Prostate gland (tissue), 2 donors: Measurements from ENCODE around the gene LRSAM1. TPM values are rescaled to one million over a fixed set of nuclear protein-coding genes. Genes with fewer than 3 reads are reported as not detected.

ENCODE experiments used
- DNase-seq: peaks from one replicate; pipeline ENCODE4 v3.0.0-alpha.2; 2019; ENCODE audit warnings: low spot score
- H3K27ac ChIP-seq, 2 donors: fragments of 200-600 bp; sonication (generic); 2 replicates each; pipeline ENCODE4 v1.5.1; 2017 to 2019
- H3K27me3 ChIP-seq: fragments of 200-600 bp; sonication (generic); replicated peaks from 2 replicates; pipeline ENCODE4 v1.5.1; 2019; ENCODE audit not compliant: insufficient read depth
- H3K36me3 ChIP-seq, 2 donors: fragments of 200-600 bp; sonication (generic); 1 replicate in 1 of 2; 2 replicates in 1 of 2; pipeline versions ENCODE4 v1.5.1 to v1.8.1; 2017 to 2019
- H3K4me1 ChIP-seq: fragments of 200-600 bp; sonication (generic); replicated peaks from 2 replicates; pipeline ENCODE4 v1.5.1; 2019
- H3K4me3 ChIP-seq, 2 donors: fragments of 200-600 bp; sonication (generic); 2 replicates each; pipeline ENCODE4 v1.5.1; 2017 to 2019
- H3K9me3 ChIP-seq: fragments of 200-600 bp; sonication (generic); 2 replicates; pipeline ENCODE4 v1.5.1; 2017
- CTCF ChIP-seq, 4 experiments: fragments of 200-600 bp in 2 of 4; fragments of 450-650 bp in 2 of 4; sonication (generic) in 2 of 4; IDR thresholded peaks; 1 replicate in 3 of 4; 2 replicates in 1 of 4; pipeline ENCODE4 v1.5.1; 2016 to 2019; ENCODE audit warnings: antibody characterized with exemption in 4 of 4, mild to moderate bottlenecking in 2 of 4, moderate library complexity in 2 of 4
- POLR2A ChIP-seq: fragments of 450-650 bp; IDR thresholded peaks from one replicate; pipeline ENCODE4 v1.6.1; 2016; ENCODE audit warnings: antibody characterized with exemption, mild to moderate bottlenecking
- POLR2AphosphoS5 ChIP-seq: sonication (generic); formaldehyde crosslinking; IDR thresholded peaks from one replicate; pipeline ENCODE4 v1.6.1; 2017; ENCODE audit warnings: antibody characterized with exemption
- WGBS: methylation state at CpG from one replicate; pipeline ENCODE4 v1.1.5; 2018; 5-methylcytosine and 5-hydroxymethylcytosine counted together
- intact Hi-C: fragments of 100-400 bp; cut with DNase I; formaldehyde crosslinking; loops from one replicate; pipeline ENCODE4 v1.14.2; 2022
- total RNA-seq, 2 donors: library from RNA; depleted of rRNA; stranded (reverse); fragments of >200 nt; gene quantifications; one replicate each; pipeline ENCODE4 v1.1.0, GENCODE V29; 2016

LRSAM1 gene
- total RNA-seq, 2 donors from 2014 or later, result 14.8 to 30.5 TPM

GRCh38 chr9:127490535-127491230 lies 39.4 kb downstream of the LRSAM1 start:
- no peaks in the 10 kb centered on the region for H3K9me3 ChIP-seq
- TF ChIP-seq CTCF (IDR thresholded peaks at IDR 0.05) (no peak), POLR2A (no peak), POLR2AphosphoS5 (no peak)
- H3K4me1 ChIP-seq, result peaks cover 9% of the 10 kb centered on the region
- no peak overlapping the region for H3K4me3 ChIP-seq
- WGBS, result 79% methylated on average over 9 of the region's 9 CpGs
- intact Hi-C loops, result no loop called here
- no peak for DNase-seq
- H3K36me3 ChIP-seq, result peaks cover 0 to 7% of the 10 kb centered on the region in 2 donors
- H3K27ac ChIP-seq, result no peak overlapping the region
- H3K27me3 ChIP-seq, result no peaks in the 10 kb centered on the region

GRCh38 chr9:127491516-127491915 lies 40.2 kb downstream of the LRSAM1 start:
- TF ChIP-seq CTCF (IDR thresholded peaks at IDR 0.05) (no peak), POLR2A (no peak), POLR2AphosphoS5 (no peak)
- no peak overlapping the region for H3K27ac ChIP-seq
- H3K9me3 ChIP-seq, result no peaks in the 10 kb centered on the region
- intact Hi-C loops, result no loop called here
- no peaks in the 10 kb centered on the region for H3K27me3 ChIP-seq
- no peaks in the 10 kb centered on the region for H3K36me3 ChIP-seq
- H3K4me1 ChIP-seq, result peaks cover 17% of the 10 kb centered on the region
- H3K4me3 ChIP-seq, result no peak overlapping the region
- 85% methylated on average over 10 of the region's 10 CpGs for WGBS
- no peak for DNase-seq

GRCh38 chr9:127492616-127493015 lies 41.3 kb downstream of the LRSAM1 start:
- Histone ChIP-seq H3K27ac (no peak overlapping the region), H3K27me3 (no peaks in the 10 kb centered on the region), H3K4me3 (no peak overlapping the region), H3K9me3 (no peaks in the 10 kb centered on the region), H3K36me3 (no peaks in the 10 kb centered on the region), H3K4me1 (peaks cover 20% of the 10 kb centered on the region)
- WGBS, result 70% methylated on average over 14 of the region's 14 CpGs
- no peak for DNase-seq
- intact Hi-C loops, result no loop called here
- TF ChIP-seq POLR2A (no peak), POLR2AphosphoS5 (no peak), CTCF (IDR thresholded peaks at IDR 0.05) (no peak)

GRCh38 chr9:127493592-127494303 lies 42.4 kb downstream of the LRSAM1 start:
- Histone ChIP-seq H3K4me1 (peaks cover 20% of the 10 kb centered on the region), H3K27ac (peak overlapping the region in 1 of 2 donors; percentile 84), H3K36me3 (no peaks in the 10 kb centered on the region), H3K9me3 (no peaks in the 10 kb centered on the region), H3K27me3 (no peaks in the 10 kb centered on the region), H3K4me3 (no peak overlapping the region)
- DNase-seq, result no peak
- intact Hi-C loops, result no loop called here
- TF ChIP-seq POLR2A, result no peak
- TF ChIP-seq CTCF (IDR thresholded peaks at IDR 0.05), result no peak
- no peak for TF ChIP-seq POLR2AphosphoS5
- 78% methylated on average over 21 of the region's 22 CpGs for WGBS
